Frontal cortex (tissue), 4 donors: Measurements from ENCODE around the gene CNOT6L. TPM values are rescaled to one million over a fixed set of nuclear protein-coding genes. Genes with fewer than 3 reads are reported as not detected.
"Not testable (repeated sequence)": the region's sequence is repeated elsewhere in the genome, so short reads cannot be mapped to it uniquely, and the experiment has no call there.

Experiments
- DNase-seq, 2 donors: peaks; one replicate each; pipeline ENCODE4 v3.0.0; 2012; ENCODE audit warnings: low spot score in 2 of 2
- FAIRE-seq: peaks from 2 replicates; lab custom pipeline; 2012; peaks lifted over from hg19 to GRCh38; lab: Jason Lieb, UNC
- total RNA-seq: library from RNA; depleted of rRNA; stranded (reverse); fragments of >200 nt; gene quantifications from one replicate; pipeline ENCODE4 v1.2.3, GENCODE V29; 2014
- donor health status: control.
- donor health status: control.
- donor health status: control.

The CNOT6L gene
- 40.4 TPM for total RNA-seq

DNA sequence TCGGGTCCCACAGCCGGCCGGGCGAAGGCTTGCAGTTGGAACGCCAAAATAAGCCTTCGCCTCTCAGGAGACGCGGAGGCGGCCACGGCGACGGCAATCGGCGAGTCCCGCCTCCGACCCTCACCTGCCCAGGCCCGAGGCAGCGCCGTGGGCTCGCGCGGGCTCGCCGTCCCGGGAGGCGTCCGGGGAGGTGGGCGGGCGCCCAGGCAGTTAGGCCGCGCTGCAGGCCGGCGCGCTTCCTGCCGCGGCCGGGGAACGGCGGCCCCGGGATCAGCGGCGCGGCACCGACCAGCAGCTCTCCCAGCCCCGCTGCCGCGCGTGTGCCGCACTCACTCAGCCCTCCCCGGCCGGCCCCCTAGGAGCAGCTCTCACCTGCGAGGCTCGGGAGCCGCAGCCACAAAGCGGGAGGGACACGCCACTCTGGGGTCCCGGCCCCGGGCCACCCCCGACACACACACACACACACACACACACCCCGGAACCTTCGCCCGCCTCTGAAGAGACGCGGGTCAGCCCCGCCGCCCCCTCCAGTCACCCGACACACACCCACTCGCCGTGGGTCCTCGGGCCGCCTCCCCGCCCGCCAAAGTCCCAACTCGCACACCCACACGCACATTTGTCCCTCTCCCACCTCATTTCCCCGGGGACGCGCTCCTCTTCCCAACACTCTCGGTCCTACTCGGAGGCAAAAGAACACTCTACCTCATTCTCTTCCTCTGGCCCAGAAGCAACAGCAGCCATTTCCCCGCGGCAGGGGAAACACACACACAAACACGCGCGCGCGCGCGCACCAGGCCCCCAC is at the start of gene CNOT6L:
CNOT6L (minus strand) TSS at position 767 of the 802 bp plus-strand sequence; CDS start at position 707, 60 bp downstream.
- no peak for FAIRE-seq
- DNase-seq = peak; percentile 42 to 62

DNA sequence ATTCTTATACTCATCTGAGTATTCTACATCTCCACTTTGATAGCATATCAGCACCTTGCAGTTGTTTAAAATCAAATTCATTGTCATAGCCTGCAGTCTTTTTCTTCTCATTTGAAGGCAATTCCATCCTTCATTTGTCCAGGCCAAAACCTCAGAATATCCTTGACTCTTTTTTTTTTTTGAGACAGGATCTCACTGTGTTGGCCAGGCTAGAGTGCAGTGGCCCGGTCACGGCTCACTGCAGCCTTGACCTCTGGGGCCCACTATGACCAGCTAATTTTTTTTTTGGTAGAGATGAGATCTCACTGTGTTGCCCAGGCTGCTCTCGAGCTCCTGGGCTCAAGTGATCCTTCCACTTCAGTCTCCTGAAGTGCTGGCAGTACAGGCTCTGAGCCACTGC is 46.1 kb upstream of the CNOT6L start:
- DNase-seq (no peak), FAIRE-seq (no peak)

DNA sequence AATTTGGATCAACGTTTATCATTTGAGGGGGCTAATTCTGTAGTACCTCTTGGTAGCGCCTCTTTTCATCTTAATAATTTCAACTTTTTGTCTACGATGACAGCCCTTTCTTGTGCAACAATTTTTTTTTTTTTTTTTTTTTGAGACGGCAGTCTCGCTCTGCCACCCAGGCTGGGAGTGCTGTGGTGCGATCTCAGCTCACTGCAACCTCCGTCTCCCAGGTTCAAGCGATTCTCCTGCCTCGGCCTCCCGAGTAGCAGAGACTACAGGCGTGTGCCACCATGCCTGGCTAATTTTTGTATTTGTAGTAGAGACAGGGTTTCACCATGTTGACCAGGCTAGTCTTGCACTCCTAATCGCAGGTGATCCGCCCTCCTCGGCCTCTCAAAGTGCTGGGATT is 44.2 kb upstream of the CNOT6L start:
- FAIRE-seq, DNase-seq: not testable (repeated sequence)

DNA sequence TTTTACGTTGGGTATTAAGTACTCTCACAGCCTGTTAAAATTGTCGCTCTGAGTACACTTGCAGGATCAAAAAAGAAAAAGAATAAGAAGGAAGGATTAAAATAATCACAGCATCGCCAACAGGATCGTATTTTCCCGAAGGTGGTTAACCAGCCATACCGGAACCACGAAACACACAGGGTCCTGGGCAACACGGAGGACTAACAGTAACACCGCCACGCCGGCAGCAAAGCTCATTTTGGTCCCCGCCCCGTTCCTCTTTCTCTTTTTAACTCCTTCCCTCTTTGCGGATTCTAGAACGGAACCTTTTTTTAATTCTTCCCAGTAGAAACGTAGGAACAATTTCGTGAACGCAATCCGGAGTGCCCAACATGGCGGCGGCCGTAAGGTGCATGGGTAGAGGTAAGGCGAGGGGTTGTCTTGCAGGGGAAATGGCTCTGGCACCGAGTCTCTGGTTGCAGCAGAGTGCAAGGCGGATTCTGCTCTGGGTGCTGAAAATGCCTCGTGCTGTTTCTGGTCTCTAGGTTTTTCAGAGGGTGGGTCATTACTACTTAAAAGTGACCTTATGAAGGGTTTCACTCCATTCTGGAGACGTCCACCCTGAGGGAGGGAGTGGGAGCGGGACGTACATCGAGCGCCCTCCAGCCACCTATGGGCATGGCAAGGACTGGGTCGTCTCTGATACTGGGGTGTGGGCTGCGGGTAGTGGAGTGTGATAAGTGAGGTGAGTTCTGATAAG is 43.5 kb upstream of the CNOT6L start, which contains the start of gene MRPL1:
MRPL1 (plus strand) TSS at position 353 of the 739 bp plus-strand sequence; CDS start at position 372, 19 bp downstream.
- DNase-seq (peak; percentile 50 to 63), FAIRE-seq (no peak)

DNA sequence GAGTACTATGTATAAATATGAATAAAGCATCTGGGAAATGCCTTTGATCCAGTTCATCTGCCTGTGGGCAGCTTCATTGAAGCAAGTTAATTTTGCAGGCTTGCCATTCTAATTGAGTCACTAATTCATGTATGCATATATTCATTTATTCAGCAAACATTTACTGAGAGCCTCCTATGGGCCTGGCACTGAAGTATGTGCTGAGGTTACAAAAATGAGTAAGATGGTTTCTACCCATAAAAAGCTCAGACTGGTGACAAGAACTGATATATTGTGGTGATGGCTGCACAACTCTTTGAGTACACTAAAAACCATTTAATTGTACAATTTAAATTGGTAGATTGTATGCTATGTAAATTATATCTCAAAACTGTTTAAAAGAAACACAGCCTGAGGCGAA is 42.3 kb upstream of the CNOT6L start:
- FAIRE-seq (no peak), DNase-seq (no peak)

DNA sequence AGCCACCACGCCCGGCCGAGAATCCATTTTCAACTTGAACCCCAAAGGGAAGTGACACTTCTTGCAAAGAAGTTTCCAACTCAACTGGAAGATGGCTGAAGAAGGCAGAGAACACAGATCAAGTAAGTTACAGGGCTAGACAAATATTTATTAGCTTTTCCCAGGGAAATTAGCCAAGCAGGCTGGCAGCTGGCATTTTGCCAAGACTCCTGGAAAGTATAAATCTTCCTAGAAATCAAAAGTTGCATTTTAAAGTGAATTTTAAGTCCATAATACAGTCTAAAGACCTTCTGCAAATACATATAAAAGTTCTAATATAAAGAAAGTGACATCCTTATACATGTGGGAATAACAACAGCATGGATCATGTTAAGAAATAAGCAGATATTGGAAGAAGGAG is 40.1 kb upstream of the CNOT6L start:
- DNase-seq (no peak), FAIRE-seq (no peak)

DNA sequence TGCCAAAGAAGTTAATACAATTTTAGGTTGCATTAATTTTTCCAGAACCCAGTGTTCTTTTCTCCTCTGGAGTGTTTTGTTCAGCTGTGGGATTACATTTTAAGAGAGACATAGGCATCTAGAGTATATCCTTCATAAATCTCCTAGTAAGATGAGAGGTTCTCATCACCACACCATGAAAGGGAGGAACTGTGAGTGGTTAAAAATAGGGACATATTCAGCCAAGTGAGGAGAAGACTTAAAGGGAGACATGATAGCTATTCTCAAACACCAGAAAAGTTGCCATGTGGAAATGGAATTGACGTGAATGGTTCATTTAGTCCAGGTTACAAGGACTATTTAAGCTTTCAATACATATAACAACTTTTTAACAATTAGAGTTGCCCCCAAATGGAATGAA is 37.0 kb upstream of the CNOT6L start:
- DNase-seq = no peak
- no peak for FAIRE-seq

- FAIRE-seq = no peak
- no peak for DNase-seq
These were observed 35.4 kb upstream of the CNOT6L start for GRCh38 chr4:77854431-77855111.

- DNase-seq = no peak
- FAIRE-seq = no peak
These were observed 33.8 kb upstream of the CNOT6L start for GRCh38 chr4:77852892-77853495.

- DNase-seq (no peak), FAIRE-seq (no peak)
These were observed 30.3 kb upstream of the CNOT6L start for GRCh38 chr4:77849278-77849965.

- FAIRE-seq (no peak), DNase-seq (no peak)
These were observed 29.3 kb upstream of the CNOT6L start for GRCh38 chr4:77848508-77848907.

- DNase-seq = no peak
- FAIRE-seq = no peak
These were observed 26.8 kb upstream of the CNOT6L start for GRCh38 chr4:77845929-77846328.

- FAIRE-seq = no peak
- DNase-seq = no peak
These were observed 26.2 kb upstream of the CNOT6L start for GRCh38 chr4:77845400-77845799.

- DNase-seq (no peak), FAIRE-seq (no peak)
These were observed 25.2 kb upstream of the CNOT6L start for GRCh38 chr4:77844363-77844762.

- no peak for FAIRE-seq
- DNase-seq = no peak
These were observed 24.5 kb upstream of the CNOT6L start for GRCh38 chr4:77843628-77844027.

DNA sequence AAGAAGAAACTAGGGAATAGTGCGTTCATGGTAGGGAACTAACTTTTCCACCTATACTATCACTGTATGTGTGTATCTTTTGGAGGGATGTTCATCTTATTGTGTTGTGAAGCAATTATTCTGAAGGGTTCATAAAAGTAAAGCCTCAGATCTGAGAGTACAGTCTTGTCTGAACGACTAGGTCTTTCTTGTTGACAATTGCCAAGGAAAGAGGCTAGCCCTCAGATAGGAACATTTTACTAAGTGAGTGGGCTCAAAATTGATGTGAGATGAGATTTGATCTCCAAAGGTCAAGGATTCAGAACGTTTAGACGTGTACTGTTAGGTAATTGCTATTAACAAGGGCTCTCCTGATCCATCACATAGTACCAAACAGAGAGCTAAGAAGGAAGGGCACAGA is 15.2 kb upstream of the CNOT6L start:
- no peak for DNase-seq
- FAIRE-seq = no peak

GRCh38 chr4:77833126-77833724 is 14.1 kb upstream of the CNOT6L start:
- no peak for FAIRE-seq

DNA sequence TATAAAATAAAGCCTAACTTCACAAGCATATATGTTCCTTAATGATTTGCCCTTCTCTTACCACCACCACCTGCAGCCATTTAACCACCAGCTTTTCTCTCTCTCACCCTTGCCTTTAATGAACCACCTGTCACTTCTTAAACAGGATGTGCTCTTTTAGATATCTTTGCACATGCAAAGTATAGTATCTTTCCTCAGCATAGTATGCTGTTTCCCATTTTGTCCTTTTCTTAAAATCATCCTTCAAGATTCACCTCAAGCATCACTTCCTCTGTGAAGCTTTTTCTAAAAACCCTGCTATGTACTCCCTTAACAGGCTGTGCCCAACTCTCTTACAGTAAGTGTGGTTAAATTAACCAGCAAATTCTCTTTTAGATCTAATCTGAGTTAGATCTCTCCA is 8.2 kb upstream of the CNOT6L start:
- no peak for FAIRE-seq
- DNase-seq = no peak

More at GRCh38 chr4:77833126-77833724, 14.1 kb upstream of the CNOT6L start:
- DNase-seq = no peak

- no peak for FAIRE-seq
These were observed 7.1 kb upstream of the CNOT6L start for GRCh38 chr4:77826275-77826674.

More at GRCh38 chr4:77826275-77826674, 7.1 kb upstream of the CNOT6L start:
- DNase-seq = no peak
